Measurements from ENCODE around the gene KPNB1. TPM values are rescaled to one million over a fixed set of nuclear protein-coding genes. Genes with fewer than 3 reads are reported as not detected.

KPNB1 gene
- total RNA-seq, 1 donor from 2014 or later: 350 TPM

DNA sequence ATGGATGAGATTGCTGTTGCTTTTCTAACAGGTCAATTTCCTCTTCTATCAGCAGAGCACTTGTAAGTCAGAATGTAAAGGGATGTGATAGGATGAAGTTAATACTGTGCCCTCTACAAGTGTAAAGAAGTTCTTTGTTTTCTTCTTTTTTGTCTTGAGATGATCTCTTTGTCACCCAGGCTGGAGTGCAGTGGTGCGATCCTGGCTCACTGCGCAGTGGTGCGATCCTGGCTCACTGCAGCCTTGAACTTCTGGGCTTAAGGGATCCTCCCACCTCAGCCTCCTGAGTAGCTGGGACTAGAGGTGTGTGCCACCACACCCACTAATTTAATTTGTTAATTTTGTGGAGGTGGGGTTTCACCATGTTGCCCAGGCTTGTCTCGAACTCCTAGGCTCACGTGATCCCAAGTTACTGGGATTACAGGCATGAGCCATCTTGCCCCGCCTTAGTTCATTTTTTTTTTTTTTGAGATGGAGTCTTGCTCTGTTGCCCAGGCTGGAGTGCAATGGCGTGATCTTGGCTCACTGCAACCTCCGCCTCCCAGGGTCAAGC, 21.6 kb upstream of the KPNB1 start:
- H3K27me3 Mint-ChIP-seq (ENCODE audit: unreplicated experiment): no peaks in the 10 kb centered on the region
- DNase-seq: no peak
- no peak overlapping the region for H3K27ac Mint-ChIP-seq (ENCODE audit: unreplicated experiment)
- H3K4me1 Mint-ChIP-seq (ENCODE audit: low read depth, unreplicated experiment): no peaks in the 10 kb centered on the region
- no peak overlapping the region for H3K4me3 Mint-ChIP-seq (ENCODE audit: unreplicated experiment)
- no peaks in the 10 kb centered on the region for H3K36me3 Mint-ChIP-seq (ENCODE audit: unreplicated experiment)
- TF ChIP-seq, protein P1, sequence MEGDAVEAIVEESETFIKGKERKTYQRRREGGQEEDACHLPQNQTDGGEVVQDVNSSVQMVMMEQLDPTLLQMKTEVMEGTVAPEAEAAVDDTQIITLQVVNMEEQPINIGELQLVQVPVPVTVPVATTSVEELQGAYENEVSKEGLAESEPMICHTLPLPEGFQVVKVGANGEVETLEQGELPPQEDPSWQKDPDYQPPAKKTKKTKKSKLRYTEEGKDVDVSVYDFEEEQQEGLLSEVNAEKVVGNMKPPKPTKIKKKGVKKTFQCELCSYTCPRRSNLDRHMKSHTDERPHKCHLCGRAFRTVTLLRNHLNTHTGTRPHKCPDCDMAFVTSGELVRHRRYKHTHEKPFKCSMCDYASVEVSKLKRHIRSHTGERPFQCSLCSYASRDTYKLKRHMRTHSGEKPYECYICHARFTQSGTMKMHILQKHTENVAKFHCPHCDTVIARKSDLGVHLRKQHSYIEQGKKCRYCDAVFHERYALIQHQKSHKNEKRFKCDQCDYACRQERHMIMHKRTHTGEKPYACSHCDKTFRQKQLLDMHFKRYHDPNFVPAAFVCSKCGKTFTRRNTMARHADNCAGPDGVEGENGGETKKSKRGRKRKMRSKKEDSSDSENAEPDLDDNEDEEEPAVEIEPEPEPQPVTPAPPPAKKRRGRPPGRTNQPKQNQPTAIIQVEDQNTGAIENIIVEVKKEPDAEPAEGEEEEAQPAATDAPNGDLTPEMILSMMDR (IDR thresholded peaks at IDR 0.05; ENCODE audit: partially characterized antibody, unreplicated experiment): no peak
- H3K9me3 Mint-ChIP-seq (ENCODE audit: unreplicated experiment): no peaks in the 10 kb centered on the region

GRCh38 chr17:47629826-47630225, 19.9 kb upstream of the KPNB1 start:
- no peak for DNase-seq
- Mint-ChIP-seq H3K36me3 (ENCODE audit: unreplicated experiment) (no peaks in the 10 kb centered on the region), H3K4me3 (ENCODE audit: unreplicated experiment) (no peak overlapping the region), H3K27ac (ENCODE audit: unreplicated experiment) (no peak overlapping the region), H3K9me3 (ENCODE audit: unreplicated experiment) (no peaks in the 10 kb centered on the region), H3K4me1 (ENCODE audit: low read depth, unreplicated experiment) (no peaks in the 10 kb centered on the region), H3K27me3 (ENCODE audit: unreplicated experiment) (no peaks in the 10 kb centered on the region)
- TF ChIP-seq, protein P1 (IDR thresholded peaks at IDR 0.05; ENCODE audit: partially characterized antibody, unreplicated experiment): no peak

GRCh38 chr17:47630614-47631013, 19.1 kb upstream of the KPNB1 start:
- TF ChIP-seq, protein P1 (IDR thresholded peaks at IDR 0.05; ENCODE audit: partially characterized antibody, unreplicated experiment): no peak
- no peak for DNase-seq
- H3K27ac Mint-ChIP-seq (ENCODE audit: unreplicated experiment): no peak overlapping the region
- no peaks in the 10 kb centered on the region for H3K9me3 Mint-ChIP-seq (ENCODE audit: unreplicated experiment)
- no peaks in the 10 kb centered on the region for H3K27me3 Mint-ChIP-seq (ENCODE audit: unreplicated experiment)
- H3K4me3 Mint-ChIP-seq (ENCODE audit: unreplicated experiment): no peak overlapping the region
- H3K4me1 Mint-ChIP-seq (ENCODE audit: low read depth, unreplicated experiment): no peaks in the 10 kb centered on the region
- no peaks in the 10 kb centered on the region for H3K36me3 Mint-ChIP-seq (ENCODE audit: unreplicated experiment)

GRCh38 chr17:47632991-47633390, 16.7 kb upstream of the KPNB1 start:
- H3K36me3 Mint-ChIP-seq (ENCODE audit: unreplicated experiment): no peaks in the 10 kb centered on the region
- H3K27ac Mint-ChIP-seq (ENCODE audit: unreplicated experiment): no peak overlapping the region
- no peaks in the 10 kb centered on the region for H3K4me1 Mint-ChIP-seq (ENCODE audit: low read depth, unreplicated experiment)
- H3K9me3 Mint-ChIP-seq (ENCODE audit: unreplicated experiment): no peaks in the 10 kb centered on the region
- H3K27me3 Mint-ChIP-seq (ENCODE audit: unreplicated experiment): no peaks in the 10 kb centered on the region
- TF ChIP-seq, protein P1 (IDR thresholded peaks at IDR 0.05; ENCODE audit: partially characterized antibody, unreplicated experiment): no peak
- H3K4me3 Mint-ChIP-seq (ENCODE audit: unreplicated experiment): no peak overlapping the region
- no peak for DNase-seq

DNA sequence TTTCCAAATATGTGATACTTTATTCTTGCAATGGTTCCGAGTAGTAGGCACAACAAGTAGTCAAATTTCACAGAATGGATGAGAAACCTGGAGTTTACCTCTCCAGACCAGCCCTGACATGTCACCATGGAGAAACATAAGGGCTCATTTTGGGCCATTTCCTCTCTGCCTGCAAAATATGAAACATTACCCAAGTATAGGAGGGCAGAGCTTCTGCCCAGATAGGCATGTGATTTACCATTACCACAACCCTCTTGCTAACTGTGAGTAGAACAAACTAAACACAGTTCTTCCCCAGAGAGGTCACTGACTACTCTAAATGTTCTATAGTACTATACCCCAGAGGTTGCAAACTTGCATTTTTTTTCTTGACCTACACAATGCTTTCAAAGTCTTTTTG, 15.7 kb upstream of the KPNB1 start:
- no peaks in the 10 kb centered on the region for H3K4me1 Mint-ChIP-seq (ENCODE audit: low read depth, unreplicated experiment)
- TF ChIP-seq, protein P1 (IDR thresholded peaks at IDR 0.05; ENCODE audit: partially characterized antibody, unreplicated experiment): no peak
- H3K27me3 Mint-ChIP-seq (ENCODE audit: unreplicated experiment): no peaks in the 10 kb centered on the region
- DNase-seq: no peak
- H3K36me3 Mint-ChIP-seq (ENCODE audit: unreplicated experiment): no peaks in the 10 kb centered on the region
- H3K9me3 Mint-ChIP-seq (ENCODE audit: unreplicated experiment): no peaks in the 10 kb centered on the region
- no peak overlapping the region for H3K27ac Mint-ChIP-seq (ENCODE audit: unreplicated experiment)
- H3K4me3 Mint-ChIP-seq (ENCODE audit: unreplicated experiment): no peak overlapping the region

Data from glutamatergic neuron (in vitro differentiated cells).